Activated T-cell treated with anti-CD3 and anti-CD28 coated beads, Interleukin-2, amount 50 U/mL, for 48 hours (primary cell): ENCODE results near the gene MAPRE2.
"Not testable (repeated sequence)": the region's sequence is repeated elsewhere in the genome, so short reads cannot be mapped to it uniquely, and the experiment has no call there.

Experiments
- DNase-seq, 2 experiments: peaks; one replicate each; pipeline ENCODE4 v3.0.0-alpha.2; 2020

MAPRE2 gene

DNA sequence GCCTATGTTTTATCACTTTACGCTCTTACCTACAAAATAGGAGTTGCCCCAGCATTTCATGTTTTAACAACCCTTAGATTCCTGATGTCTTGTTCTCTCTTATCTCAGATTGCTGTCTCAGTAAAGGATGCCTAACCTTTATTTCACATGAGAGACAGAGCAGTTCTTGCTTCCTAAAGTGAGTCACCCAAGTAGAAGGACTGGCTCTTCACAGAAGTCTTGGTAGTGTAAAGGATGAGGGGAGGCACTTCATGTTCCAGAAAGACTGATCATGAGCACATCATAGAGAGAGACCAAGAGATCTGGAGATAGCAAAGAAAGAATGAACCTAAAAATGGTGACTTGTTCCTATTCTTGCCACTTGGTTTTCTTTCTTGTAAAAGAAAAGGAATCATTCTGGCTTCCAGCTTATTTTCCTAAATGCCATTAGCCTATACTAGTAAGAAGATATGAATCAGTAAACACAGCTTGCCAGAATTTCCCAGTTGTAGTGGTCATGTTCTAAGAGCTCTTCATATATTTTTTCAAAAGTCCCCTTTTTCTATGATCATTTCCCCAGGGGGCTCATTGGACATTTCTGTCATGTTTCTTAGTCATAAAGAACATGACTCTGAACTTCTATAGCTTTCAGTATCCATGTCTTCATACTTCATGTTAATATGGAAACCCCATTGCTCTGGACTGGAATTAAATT, 54.9 kb downstream of the MAPRE2 start:
- DNase-seq, result no peak

DNA sequence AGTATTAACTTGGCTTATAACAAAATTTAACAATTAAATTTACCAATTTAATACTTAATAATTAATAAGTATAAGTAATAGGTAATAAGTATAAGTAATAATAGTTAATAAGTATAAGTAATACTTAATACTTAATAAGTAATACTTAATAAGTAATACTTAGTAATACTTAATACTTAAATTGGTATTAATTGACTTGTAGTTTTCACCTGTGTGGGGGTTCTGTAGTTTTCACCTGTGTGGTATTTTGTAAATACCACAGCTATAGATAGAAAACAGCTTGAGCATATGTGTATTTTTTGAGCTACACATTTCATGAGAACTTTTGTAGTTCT, 55.4 kb downstream of the MAPRE2 start:
- no peak for DNase-seq

DNA sequence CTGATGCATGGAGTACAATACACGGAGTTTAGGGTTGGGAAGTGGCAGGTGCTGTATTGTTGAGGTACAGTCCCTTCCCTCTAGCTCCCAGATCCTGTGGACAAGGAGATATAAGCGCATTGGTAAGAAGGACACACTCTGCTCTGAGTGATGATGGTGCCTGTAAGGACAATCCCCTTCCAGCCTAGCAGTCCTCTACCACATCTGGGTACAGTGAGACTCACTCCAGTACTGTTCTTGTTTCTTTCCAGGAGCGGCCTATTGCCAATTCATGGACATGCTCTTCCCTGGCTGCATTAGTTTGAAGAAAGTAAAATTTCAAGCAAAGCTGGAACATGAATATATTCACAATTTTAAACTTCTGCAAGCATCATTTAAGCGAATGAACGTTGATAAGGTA, 56.0 kb downstream of the MAPRE2 start:
- no peak for DNase-seq

DNA sequence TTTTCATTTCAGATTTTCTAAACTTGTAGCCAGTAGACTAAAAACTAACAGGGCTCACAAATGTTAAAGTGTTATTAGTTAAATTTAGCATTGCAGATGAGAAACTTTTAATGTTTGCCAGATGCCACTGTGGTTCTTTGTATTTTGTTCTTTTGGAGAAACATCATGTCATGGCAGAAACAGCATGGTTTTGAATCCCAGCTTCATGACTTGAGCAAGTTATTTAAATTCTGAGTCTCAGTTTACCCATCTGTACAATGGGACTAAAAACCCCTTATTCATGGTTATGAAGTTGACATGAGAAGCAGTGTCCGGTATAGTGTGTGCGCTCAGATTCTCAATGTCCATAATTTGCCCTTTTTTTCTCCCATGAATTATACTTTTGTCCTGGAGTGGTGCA, 56.5 kb downstream of the MAPRE2 start:
- DNase-seq, result no peak

DNA sequence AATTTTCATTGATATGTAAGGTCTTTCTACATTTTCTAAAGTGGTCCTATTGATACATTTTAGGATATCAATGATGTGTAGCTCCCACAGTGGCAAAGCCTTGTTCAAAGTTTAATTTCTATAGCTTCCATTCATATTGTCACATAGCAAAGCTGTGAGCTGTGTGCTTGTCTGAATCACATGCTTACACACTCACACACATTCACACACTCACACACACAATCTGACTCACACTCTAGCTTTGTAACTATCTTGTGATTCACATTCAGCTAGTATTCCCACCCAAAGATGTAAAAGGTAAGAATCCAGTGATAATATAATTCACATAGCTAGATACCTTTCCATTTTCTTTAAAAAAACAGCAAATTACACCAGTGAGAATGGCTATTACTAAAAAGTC, 58.7 kb downstream of the MAPRE2 start:
- no peak for DNase-seq

DNA sequence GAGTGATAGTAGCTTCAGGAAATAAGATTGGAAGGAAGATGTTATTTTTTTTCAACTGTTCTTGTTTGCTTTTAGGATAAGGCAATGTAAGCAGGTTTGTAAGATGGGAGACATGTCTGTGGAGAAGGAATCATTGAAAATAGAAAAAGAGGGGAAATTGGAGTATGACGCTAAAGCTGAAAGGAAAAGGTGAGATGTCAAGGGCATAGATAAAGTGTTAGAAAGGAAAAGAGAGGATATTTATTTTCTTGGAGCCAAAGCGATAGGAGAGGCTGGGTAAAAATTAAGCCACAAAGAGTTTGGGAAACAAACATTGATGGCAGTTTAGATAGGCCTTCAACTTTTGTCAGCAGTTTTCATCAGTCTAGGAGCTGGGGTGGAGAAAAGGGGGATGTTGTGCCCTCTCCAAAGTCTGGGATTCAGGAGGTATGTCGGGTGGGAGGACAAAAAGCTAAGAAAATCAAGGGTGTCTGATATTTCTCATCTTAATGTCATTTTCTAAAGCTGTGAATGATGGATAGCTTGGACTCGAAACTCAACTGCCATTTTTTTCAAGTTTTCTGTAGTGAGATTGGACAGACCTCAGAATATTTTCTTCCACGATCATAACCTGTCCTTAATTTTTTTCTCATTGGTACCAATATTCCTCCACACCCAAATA, 63.3 kb downstream of the MAPRE2 start:
- DNase-seq, result no peak

DNA sequence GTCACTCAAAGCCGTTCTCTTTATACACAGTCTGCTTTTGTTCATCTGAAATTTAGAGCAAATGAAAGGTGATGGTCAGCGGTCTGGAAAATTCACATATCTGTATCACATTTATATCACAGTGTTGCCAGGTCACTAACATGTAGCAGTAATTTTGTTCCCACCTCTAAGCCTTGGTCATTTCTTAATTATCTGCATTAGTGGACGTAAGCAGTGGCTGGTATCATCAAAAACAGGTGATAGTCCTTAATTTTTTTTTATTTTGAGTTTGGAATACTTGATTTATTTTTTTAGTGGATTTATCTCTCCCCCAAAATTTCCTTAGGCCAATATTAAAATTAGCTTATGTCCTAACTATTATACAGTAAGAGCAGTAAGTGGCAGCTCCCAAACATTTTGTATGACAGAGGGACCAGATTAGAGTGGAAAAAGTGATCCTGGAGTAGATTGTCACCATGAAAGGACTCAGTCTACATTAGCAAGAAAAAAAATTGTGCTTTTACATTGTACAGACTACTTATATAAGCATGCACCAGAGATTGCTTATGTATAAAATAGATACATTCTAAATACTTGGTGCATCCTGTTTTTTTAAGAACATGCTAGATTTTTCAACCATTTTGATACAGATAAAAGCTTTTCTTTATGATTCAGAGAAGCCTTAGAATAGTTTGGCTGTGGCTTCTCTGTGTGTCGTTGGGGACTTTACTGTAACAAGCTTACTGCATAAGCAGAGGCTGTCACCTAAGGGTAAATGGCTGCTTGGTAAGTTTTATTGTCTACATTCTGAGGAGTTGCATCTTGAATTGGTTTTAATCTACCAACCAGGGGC, 65.0 kb downstream of the MAPRE2 start:
- DNase-seq, result no peak

DNA sequence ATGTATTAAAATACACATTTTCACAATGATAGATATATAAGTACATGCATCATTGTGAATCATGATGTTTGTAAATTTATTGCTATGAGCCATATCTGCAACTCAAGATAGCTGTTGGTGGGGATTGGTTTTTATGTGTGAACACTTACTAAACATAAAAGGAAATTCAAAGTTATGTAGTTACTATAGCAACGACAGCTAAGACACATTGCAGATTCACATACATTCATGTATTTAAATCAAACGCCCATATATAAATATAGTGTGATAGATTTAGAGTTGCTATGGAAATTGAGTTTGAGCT, 65.6 kb downstream of the MAPRE2 start:
- no peak for DNase-seq

DNA sequence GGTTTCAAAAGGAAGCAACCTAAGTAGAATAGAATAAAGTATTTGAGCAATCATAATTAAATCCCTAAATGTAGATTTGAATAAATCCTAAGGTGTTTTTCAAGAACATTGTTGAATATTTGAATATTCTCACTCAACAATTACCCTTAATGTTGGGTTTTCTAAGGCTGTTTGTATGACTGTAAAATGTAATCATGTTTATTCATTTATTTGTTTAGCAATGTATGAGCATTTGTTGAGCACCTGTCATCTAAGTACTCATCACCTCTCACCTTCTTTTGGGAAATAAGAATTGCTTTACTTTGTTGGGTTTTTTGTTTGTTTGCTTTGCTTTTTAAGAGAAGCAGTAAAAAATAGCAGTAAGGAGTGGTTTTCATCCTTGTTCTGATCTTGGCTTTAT, 66.0 kb downstream of the MAPRE2 start:
- no peak for DNase-seq

DNA sequence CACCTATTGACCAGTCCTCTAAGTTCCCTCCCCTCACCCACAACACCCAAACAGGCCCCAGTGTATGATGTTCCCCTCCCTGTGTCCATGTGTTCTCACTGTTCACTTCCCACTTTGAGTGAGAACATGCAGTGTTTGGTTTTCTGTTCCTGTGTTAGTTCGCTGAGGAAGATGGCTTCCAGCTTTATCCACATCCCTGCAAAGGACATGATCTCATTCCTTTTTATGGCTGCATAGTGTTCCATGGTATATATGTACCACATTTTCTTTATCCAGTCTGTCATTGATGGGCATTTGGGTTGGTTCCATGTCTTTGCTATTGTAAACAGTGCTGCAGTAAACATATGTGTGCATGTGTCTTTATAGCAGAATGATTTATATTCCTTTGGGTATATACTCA, 66.9 kb downstream of the MAPRE2 start:
- DNase-seq, result not testable (repeated sequence)

DNA sequence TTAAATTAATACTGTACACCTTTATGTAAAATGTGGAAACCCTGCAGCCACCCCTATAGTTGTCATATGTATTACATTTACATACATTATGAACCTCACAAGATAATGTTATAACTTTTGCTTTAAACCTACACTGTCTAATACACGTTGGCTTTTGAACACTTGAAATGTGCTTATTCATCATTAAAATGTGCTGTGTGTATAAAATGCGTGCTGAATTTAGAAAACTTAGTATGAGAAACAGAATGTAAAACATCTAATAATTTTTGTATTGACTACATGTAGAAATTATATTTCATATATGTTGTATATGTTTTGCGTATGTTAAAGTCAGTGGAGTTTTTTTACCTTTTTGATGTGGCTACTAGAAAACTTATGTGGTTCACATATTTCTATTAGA, 68.8 kb downstream of the MAPRE2 start:
- no peak for DNase-seq

DNA sequence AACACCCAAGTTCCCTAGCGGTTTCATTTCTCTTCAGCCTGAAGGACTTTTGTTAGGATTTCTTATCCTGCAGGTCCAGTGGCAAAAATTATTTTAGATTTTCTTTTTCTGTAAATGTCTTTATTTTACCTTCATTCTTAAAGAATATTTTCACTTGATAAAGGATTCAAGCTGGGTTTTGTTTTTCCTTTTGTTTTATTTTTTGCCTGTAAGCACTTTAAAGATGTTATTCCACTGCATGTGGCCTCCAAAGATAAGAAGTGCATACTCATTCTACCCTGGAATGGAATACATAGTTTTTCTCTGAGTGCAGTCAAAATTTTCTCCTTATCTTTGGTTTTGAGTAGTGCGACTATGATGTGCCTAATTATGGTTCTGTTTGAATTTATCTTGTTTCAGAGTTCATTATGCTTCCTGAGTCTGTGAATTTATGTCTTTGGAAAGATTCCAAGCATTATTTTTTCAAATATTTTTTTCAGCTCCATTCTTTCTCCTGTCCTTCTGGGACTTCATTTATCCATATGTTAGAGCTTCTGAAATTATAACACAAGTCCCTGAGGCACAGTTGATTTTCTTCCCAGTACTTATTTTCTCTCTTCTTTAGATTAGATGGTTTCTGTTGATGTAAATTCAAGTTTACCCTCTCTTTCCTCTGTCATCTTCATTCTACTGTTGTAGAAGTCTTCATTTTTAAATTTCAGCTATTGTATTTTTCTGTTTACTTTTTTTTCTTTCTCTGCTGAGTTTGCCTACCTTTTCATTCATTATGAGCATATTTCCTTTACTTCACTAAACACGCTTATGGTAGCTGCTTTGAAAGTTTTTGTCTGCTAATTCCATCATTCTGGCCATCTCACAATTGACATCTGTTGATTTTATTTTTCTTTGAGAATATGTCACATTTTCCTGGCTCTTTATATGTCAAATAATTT, 69.6 kb downstream of the MAPRE2 start:
- DNase-seq, result no peak

DNA sequence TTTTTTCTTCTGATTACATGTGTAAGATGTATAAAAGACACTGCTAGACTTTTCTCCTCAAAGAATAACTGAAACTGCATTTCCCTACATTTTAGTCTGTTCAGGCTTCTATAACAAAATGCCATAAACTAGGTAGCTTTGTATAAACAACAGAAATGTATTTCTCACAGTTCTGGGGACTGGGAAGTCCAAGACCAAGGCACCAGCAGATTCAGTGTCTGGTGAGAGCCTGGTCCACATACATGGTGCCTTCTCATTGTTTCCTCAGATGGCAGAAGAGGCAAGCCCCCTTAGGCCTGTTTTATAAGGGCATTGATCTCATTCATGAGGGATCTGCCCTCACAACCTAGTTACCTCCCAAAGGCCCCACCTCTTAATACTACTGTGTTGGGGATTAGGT, 71.5 kb downstream of the MAPRE2 start:
- DNase-seq, result no peak

DNA sequence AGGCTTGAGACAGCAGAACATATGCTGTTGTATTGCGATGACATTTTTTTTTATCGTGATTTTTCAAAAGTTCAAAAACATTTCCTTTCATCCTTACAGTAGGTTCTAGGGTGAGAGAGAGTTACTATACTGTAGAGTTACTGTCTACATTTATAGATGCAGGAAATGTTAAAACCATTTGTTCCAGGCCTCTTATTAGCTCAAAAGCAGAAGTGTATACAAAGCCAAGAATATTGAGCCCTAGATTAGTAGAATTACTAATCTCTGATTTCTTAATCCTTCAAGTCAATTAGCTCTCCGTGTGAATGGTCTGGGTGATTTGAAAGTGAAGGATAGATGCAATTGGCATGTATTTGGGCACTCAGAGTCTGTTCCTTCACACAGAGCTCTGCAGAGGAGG, 73.1 kb downstream of the MAPRE2 start:
- no peak for DNase-seq

DNA sequence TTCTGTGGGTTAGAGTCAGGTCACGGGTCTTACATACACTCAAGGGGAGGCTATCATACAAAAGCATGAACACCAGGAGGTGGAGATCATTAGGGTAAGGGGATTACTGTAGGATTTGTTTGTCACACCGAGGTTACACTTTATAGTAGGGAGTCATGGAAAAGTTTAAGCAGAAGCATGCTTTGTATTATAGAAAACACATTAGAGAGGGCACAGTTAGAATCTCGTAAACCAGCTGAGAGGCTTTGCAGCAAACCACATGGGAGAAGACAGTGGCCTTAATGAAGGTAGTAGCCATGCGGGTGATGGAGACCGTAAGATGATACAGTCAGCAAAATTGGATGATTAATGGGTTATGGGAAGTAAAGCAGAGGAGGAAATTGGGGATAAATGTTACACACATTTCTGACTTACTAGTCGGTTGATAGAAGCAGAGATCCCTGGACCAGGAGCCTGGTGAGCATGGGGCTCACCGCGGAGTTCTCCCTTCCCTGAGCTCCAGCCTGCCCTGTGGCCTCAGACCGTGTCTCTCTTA, 75.6 kb downstream of the MAPRE2 start:
- no peak for DNase-seq

DNA sequence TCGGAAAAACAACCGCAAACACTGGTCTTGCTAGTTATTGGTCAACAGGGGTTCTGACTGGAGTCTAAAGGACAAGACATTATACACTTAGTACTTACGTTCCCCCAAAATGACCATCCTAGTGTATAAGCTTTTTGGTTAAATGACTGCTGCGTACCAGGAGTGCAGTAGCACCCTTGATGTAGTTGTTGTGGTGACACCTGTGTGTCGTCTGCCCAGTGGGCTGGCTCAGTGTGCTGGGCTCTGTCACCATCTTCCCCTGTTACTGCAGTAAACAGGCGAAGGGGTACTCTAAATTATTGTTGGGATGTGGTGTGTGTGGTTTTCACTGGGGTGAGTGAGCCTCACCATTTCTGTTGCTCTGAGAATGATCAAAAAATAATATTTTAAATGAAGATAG, 76.2 kb downstream of the MAPRE2 start:
- DNase-seq, result no peak

DNA sequence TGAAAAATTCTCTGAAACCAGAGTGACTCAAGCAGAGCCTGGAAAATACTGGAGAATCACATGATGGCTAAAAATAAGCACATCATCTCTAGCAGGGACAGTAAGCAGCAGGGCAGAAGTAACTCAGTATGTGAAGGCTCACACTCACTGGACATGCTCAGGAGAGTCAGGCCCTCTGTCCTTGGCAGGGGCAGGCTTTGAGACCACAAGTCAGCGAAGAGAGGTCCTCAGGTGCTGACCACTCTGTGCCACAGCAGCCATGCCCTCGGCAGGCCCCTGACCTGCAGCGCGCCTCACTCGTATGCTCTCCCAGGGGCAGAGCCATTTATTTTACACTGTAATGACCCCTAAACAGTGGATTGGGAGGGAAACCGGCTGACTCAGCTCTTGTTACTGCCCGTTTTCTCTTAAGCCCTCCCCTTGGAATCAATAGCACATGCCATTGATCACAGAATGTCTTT, 76.8 kb downstream of the MAPRE2 start:
- no peak for DNase-seq

DNA sequence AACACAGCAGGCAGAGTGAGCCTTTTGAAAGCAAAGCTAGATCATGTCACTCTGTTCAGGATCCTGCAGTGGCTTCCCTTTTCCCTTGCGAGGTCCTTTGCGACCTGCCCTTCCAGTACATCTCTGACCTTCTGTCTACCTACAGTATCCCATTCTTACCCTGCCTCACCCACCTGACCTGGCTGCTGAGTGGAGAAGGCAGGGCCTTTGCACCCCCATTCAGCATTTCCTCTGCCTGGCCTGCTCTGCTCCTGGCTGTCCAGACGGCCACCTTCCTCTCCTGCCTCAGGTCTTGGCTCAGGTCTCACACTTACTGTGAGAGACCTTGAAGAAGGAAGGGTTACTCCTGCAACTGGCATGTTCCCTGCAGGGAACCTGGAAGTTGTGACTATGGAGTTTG, 77.4 kb downstream of the MAPRE2 start:
- DNase-seq, result no peak

DNA sequence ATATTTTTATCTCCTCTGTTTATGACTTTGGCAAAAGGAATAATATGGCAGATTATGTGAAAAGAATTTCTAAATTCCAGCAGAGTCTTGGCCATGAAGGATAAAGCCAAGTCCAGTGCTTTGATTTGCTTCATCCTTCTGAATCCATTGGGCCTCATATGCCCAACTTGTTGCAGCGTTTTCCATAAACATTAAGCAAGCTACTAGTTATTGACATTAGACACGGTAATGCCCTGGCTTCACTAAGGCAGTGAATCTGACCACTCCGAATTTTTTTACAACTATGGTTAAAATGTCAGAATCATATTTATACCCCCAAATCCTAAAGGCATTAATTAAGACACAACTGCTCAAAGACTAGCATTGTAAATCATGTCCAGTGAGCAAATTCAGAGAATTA, 79.8 kb downstream of the MAPRE2 start:
- DNase-seq, result no peak

DNA sequence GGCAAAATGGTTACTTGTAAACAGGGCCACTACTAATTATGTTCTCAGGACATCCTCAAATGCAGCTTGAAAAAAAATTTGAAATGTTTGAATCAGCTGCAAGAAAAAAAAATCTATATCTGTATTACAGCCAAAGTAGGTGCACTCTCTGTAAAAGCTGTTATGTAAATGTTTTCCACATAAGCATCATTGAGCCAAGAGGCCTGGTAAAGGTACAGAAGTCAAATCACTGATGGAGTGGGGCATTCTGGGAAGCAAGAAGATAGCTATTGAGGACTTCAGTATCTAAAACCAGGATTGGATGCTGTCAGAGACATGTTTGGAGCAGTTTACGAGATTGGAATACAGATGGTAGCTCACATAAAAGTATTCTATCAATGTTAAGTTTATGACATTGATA, 80.3 kb downstream of the MAPRE2 start:
- no peak for DNase-seq

DNA sequence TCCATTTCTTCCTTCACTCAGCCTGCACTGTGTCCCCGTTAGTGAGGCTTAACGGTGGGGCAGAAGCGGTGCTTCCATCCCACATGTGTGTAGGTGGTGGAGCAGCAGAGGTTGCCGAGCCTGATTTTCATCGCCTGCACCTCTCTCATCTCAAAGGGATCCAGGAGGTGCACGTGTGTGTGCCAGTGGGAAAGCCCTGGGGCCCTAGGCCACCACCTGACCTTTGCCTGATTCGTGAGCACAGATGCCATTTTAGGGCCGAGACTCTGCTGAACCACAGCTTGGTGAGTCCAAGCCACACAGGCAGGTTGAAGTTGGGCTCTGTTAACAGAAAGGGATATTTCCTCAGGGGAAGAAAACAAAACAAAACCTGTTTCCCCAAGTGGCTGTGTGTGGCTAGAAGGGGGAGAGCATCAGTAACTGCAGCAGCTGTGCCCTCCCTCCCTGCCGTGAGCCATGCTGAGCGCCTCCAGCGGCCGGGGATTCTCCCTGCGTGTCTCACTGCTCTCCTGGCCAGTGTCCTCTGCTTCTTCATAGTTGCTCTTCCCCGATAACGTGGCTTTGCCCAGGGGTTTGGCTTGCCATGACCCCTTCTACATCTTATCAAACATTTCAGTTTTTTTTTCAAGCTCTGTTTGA, 81.5 kb downstream of the MAPRE2 start:
- peak; percentile 41 to 48 for DNase-seq

DNA sequence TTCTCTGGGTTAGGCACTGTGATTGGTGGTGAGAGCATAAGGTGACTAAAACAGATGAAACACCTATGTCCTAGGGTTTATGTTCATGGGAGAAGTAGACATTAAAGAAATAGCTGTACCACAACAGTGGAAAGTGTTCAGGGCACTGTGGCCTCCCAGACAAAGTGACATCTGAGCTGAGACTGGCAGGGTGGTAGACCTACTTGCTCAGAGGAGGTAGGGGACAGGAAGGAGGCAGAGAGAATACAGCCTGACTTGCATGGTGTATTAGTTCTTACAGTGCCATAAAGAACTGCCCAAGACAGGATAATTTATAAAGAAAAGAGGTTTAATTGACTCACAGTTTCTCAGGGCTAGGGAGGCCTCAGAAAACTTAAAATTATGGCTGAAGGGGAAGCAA, 82.6 kb downstream of the MAPRE2 start:
- no peak for DNase-seq
